PFSK-1 (cell line): ENCODE measurements around the gene CLIP4.

Experiments
- FOXP2 ChIP-seq: optimal IDR thresholded peaks from 2 replicates; pipeline ENCODE3; 2011; ENCODE audit warnings: borderline replicate concordance, control low read depth, inconsistent platforms; ENCODE audit not compliant: insufficient read depth; ENCODE audit errors: extremely low read length, extremely low read depth
- POLR2AphosphoS5 ChIP-seq: IDR thresholded peaks from 2 replicates; pipeline ENCODE4 v1.6.1; 2012; ENCODE audit warnings: low read depth, mild to moderate bottlenecking, control low read depth, low read length, moderate library complexity
- REST ChIP-seq, 2 experiments: IDR thresholded peaks; 2 replicates each; pipeline versions ENCODE4 v1.6.1 to v1.8.0; 2011 to 2012; ENCODE audit warnings: low read depth in 2 of 2, low read length in 2 of 2, control low read depth in 1 of 2, inconsistent platforms in 1 of 2, mild to moderate bottlenecking in 1 of 2, moderate library complexity in 1 of 2; ENCODE audit not compliant: insufficient read depth in 1 of 2
- SIN3A ChIP-seq: IDR thresholded peaks from 2 replicates; pipeline ENCODE4 v1.6.1; 2012; ENCODE audit warnings: mild to moderate bottlenecking, low read length, moderate library complexity, borderline replicate concordance; ENCODE audit not compliant: insufficient read depth
- TAF1 ChIP-seq: IDR thresholded peaks from 2 replicates; pipeline ENCODE4 v1.6.1; 2012; ENCODE audit warnings: low read length, control low read depth, borderline replicate concordance; ENCODE audit not compliant: insufficient read depth

CLIP4 gene

GRCh38 chr2:29226808-29227207, 111.6 kb downstream of the CLIP4 start:
- TF ChIP-seq REST (IDR thresholded peaks at IDR 0.05; ENCODE audit: insufficient read depth in 1 of 2, low read depth in 2 of 2, low read length in 2 of 2) (no peak), POLR2AphosphoS5 (no peak), FOXP2 (no peak), TAF1 (no peak), SIN3A (no peak)

GRCh38 chr2:29227935-29228675, 112.9 kb downstream of the CLIP4 start:
- no peak for TF ChIP-seq TAF1
- no peak for TF ChIP-seq REST (IDR thresholded peaks at IDR 0.05; ENCODE audit: insufficient read depth in 1 of 2, low read depth in 2 of 2, low read length in 2 of 2)
- no peak for TF ChIP-seq FOXP2
- TF ChIP-seq POLR2AphosphoS5: no peak
- no peak for TF ChIP-seq SIN3A

- TF ChIP-seq TAF1 (no peak), POLR2AphosphoS5 (no peak)
Measured at GRCh38 chr2:29228947-29229346, 113.7 kb downstream of the CLIP4 start.

- TF ChIP-seq POLR2AphosphoS5: no peak
- TF ChIP-seq SIN3A: no peak
- TF ChIP-seq TAF1: no peak
- no peak for TF ChIP-seq FOXP2
- TF ChIP-seq REST (IDR thresholded peaks at IDR 0.05; ENCODE audit: insufficient read depth in 1 of 2, low read depth in 2 of 2, low read length in 2 of 2): no peak
Measured at GRCh38 chr2:29229640-29230039, 114.4 kb downstream of the CLIP4 start.

- TF ChIP-seq REST (IDR thresholded peaks at IDR 0.05; ENCODE audit: insufficient read depth in 1 of 2, low read depth in 2 of 2, low read length in 2 of 2): no peak
- TF ChIP-seq TAF1: no peak
- no peak for TF ChIP-seq POLR2AphosphoS5
- TF ChIP-seq FOXP2: no peak
- no peak for TF ChIP-seq SIN3A
Measured at GRCh38 chr2:29232041-29232440, 116.8 kb downstream of the CLIP4 start.
